Prostate gland (tissue), 2 donors: ENCODE results near the gene LRCH1.

ENCODE experiments used
- CTCF ChIP-seq, 4 experiments: fragments of 200-600 bp in 2 of 4; fragments of 450-650 bp in 2 of 4; sonication (generic) in 2 of 4; IDR thresholded peaks; 1 replicate in 3 of 4; 2 replicates in 1 of 4; pipeline ENCODE4 v1.5.1; 2016 to 2019; ENCODE audit warnings: antibody characterized with exemption in 4 of 4, mild to moderate bottlenecking in 2 of 4, moderate library complexity in 2 of 4
- POLR2A ChIP-seq: fragments of 450-650 bp; IDR thresholded peaks from one replicate; pipeline ENCODE4 v1.6.1; 2016; ENCODE audit warnings: antibody characterized with exemption, mild to moderate bottlenecking

GRCh38 chr13:46602531-46602930 is 49.6 kb downstream of the LRCH1 start:
- no peak for TF ChIP-seq CTCF (IDR thresholded peaks at IDR 0.05)
- TF ChIP-seq POLR2A, result no peak
